MCF 10A (cell line): Measurements from ENCODE around the gene CXCL16. TPM values are rescaled to one million over a fixed set of nuclear protein-coding genes. Genes with fewer than 3 reads are reported as not detected.
"Not testable (repeated sequence)": the region's sequence is repeated elsewhere in the genome, so short reads cannot be mapped to it uniquely, and the experiment has no call there.

Experiments
- BruUV-seq: library from RNA; stranded (reverse); fragments of 400-500 nt; replicated peaks from 2 replicates; lab custom pipeline; 2021; lab: Mats Ljungman, UMichigan
- CTCF ChIA-PET: fragments of 300-600 bp; sonication (Branson Sonifier 250); formaldehyde crosslinking; extraction: SDS; loops from one replicate; lab custom pipeline; 2021; ENCODE audit warnings: antibody characterized with exemption, inconsistent platforms; lab: Yijun Ruan, JAX
- POLR2A ChIA-PET: fragments of 300-600, 350-650 bp; sonication (Branson Sonifier 250); formaldehyde crosslinking; extraction: SDS; loops from one replicate; lab custom pipeline; 2020; ENCODE audit warnings: antibody characterized with exemption, inconsistent platforms; lab: Yijun Ruan, JAX
- DNase-seq: peaks from one replicate; pipeline ENCODE4 v3.0.0-alpha.2; 2018; ENCODE audit not compliant: unreplicated experiment
- H3K27ac Mint-ChIP-seq: one replicate; pipeline ENCODE4 v1.8.0; 2022; ENCODE audit warnings: mild to moderate bottlenecking, low read depth, mixed read lengths; ENCODE audit not compliant: unreplicated experiment
- H3K27me3 Mint-ChIP-seq: one replicate; pipeline ENCODE4 v1.8.0; 2022; ENCODE audit warnings: mixed read lengths; ENCODE audit not compliant: insufficient read depth, unreplicated experiment
- H3K36me3 Mint-ChIP-seq: one replicate; pipeline ENCODE4 v1.8.0; 2022; ENCODE audit warnings: mild to moderate bottlenecking, moderate library complexity, mixed read lengths; ENCODE audit not compliant: insufficient read depth, unreplicated experiment
- H3K4me1 Mint-ChIP-seq: one replicate; pipeline ENCODE4 v1.8.0; 2022; ENCODE audit warnings: mixed read lengths; ENCODE audit not compliant: insufficient read depth, unreplicated experiment
- H3K4me3 Mint-ChIP-seq: one replicate; pipeline ENCODE4 v1.8.0; 2022; ENCODE audit warnings: mild to moderate bottlenecking, moderate library complexity, mixed read lengths; ENCODE audit not compliant: unreplicated experiment
- H3K9me3 Mint-ChIP-seq: one replicate; pipeline ENCODE4 v1.8.0; 2022; ENCODE audit warnings: mixed read lengths; ENCODE audit not compliant: unreplicated experiment
- intact Hi-C: fragments of 100-400 bp; cut with micrococcal nuclease; formaldehyde crosslinking; loops from 2 replicates; pipeline ENCODE4 v1.14.1; 2022
- total RNA-seq: library from RNA; stranded (reverse); gene quantifications from 2 replicates; pipeline ENCODE4 v1.2.3, GENCODE V29; 2022
- TF ChIP-seq, protein P1 (sequence below): fragments of 200-600 bp; IDR thresholded peaks from one replicate; pipeline ENCODE4 v1.8.0; 2022; ENCODE audit warnings: antibody characterized with exemption, mild to moderate bottlenecking; ENCODE audit not compliant: unreplicated experiment

CXCL16 gene
- total RNA-seq, 1 experiment from 2014 or later = 16.7 TPM

GRCh38 chr17:4708436-4708835, 31.3 kb downstream of the CXCL16 start:
- TF ChIP-seq, protein P1, sequence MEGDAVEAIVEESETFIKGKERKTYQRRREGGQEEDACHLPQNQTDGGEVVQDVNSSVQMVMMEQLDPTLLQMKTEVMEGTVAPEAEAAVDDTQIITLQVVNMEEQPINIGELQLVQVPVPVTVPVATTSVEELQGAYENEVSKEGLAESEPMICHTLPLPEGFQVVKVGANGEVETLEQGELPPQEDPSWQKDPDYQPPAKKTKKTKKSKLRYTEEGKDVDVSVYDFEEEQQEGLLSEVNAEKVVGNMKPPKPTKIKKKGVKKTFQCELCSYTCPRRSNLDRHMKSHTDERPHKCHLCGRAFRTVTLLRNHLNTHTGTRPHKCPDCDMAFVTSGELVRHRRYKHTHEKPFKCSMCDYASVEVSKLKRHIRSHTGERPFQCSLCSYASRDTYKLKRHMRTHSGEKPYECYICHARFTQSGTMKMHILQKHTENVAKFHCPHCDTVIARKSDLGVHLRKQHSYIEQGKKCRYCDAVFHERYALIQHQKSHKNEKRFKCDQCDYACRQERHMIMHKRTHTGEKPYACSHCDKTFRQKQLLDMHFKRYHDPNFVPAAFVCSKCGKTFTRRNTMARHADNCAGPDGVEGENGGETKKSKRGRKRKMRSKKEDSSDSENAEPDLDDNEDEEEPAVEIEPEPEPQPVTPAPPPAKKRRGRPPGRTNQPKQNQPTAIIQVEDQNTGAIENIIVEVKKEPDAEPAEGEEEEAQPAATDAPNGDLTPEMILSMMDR = no peak
- BruUV-seq = no TSS peak
- no peak overlapping the region for H3K27ac Mint-ChIP-seq

GRCh38 chr17:4706121-4706520, 33.6 kb downstream of the CXCL16 start:
- Mint-ChIP-seq H3K27me3 (no peaks in the 10 kb centered on the region), H3K9me3 (no peaks in the 10 kb centered on the region), H3K4me3 (peak overlapping the region; percentile 88), H3K4me1 (peaks cover 32% of the 10 kb centered on the region), H3K27ac (peak overlapping the region; percentile 40), H3K36me3 (peaks cover 6% of the 10 kb centered on the region)
- no peak for DNase-seq
- BruUV-seq = no TSS peak
- TF ChIP-seq, protein P1 = no peak
- intact Hi-C loops = no loop called here
- ChIA-PET CTCF (no interaction called here), POLR2A (interaction anchor here (0.6 to 0.8 kb wide), 2 partner anchors 151 to 164 kb away, joined by 4 read pairs; no protein-coding TSS in a partner anchor)

More at GRCh38 chr17:4708436-4708835, 31.3 kb downstream of the CXCL16 start:
- no peak overlapping the region for H3K4me3 Mint-ChIP-seq
- no peaks in the 10 kb centered on the region for H3K9me3 Mint-ChIP-seq
- ChIA-PET POLR2A (interaction anchor here (1.8 kb wide), 1 partner anchor 82 kb away, joined by 5 read pairs; no protein-coding TSS in a partner anchor), CTCF (interaction anchor here (0.6 to 1.5 kb wide), 4 partner anchors 80 to 1325 kb away, joined by 3 to 4 read pairs (median 3); no protein-coding TSS in a partner anchor)
- H3K27me3 Mint-ChIP-seq = no peaks in the 10 kb centered on the region
- intact Hi-C loops = no loop called here
- peak; percentile 24 for DNase-seq
- H3K36me3 Mint-ChIP-seq = peaks cover 4% of the 10 kb centered on the region
- H3K4me1 Mint-ChIP-seq = peaks cover 11% of the 10 kb centered on the region

GRCh38 chr17:4704991-4705390, 34.7 kb downstream of the CXCL16 start:
- Mint-ChIP-seq H3K36me3 (peaks cover 14% of the 10 kb centered on the region), H3K27ac (no peak overlapping the region), H3K27me3 (no peaks in the 10 kb centered on the region), H3K4me1 (peaks cover 36% of the 10 kb centered on the region), H3K9me3 (no peaks in the 10 kb centered on the region), H3K4me3 (peak overlapping the region; percentile 88)
- intact Hi-C loops = no loop called here
- POLR2A ChIA-PET = interaction anchor here (0.9 kb wide), 1 partner anchor 145 kb away, joined by 3 read pairs; no protein-coding TSS in a partner anchor
- DNase-seq = no peak
- BruUV-seq = no TSS peak
- CTCF ChIA-PET = no interaction called here
- TF ChIP-seq, protein P1 = no peak

- BruUV-seq = TSS peak; percentile 82
- DNase-seq, H3K27me3 Mint-ChIP-seq, intact Hi-C loops, H3K9me3 Mint-ChIP-seq, CTCF ChIA-PET: not testable (repeated sequence)
- POLR2A ChIA-PET = interaction anchor here (0.8 to 1.9 kb wide), 5 partner anchors 18 to 263 kb away, joined by 3 to 6 read pairs (median 4); partner anchors contain the start of genes MED11 and SPAG7
- Mint-ChIP-seq H3K4me1 (peaks cover 31% of the 10 kb centered on the region), H3K36me3 (peaks cover 14% of the 10 kb centered on the region), H3K27ac (peak overlapping the region; percentile 7), H3K4me3 (peak overlapping the region; percentile 88)
Measured at GRCh38 chr17:4704574-4704907, 35.2 kb downstream of the CXCL16 start.
